Peyer's patch (tissue), 4 donors: ENCODE data around the gene MAPK9. TPM values are rescaled to one million over a fixed set of nuclear protein-coding genes. Genes with fewer than 3 reads are reported as not detected.

Source experiments
- DNase-seq, 3 donors: peaks; one replicate each; pipeline ENCODE4 v3.0.0-alpha.2; 2017 to 2019
- H3K27ac ChIP-seq, 4 donors: fragments of 200-600 bp; sonication (generic); one replicate each; pipeline ENCODE4 v1.5.1; 2016 to 2019
- H3K27me3 ChIP-seq, 2 donors: fragments of 200-600 bp; sonication (generic); one replicate each; pipeline ENCODE4 v1.5.1; 2019
- H3K36me3 ChIP-seq, 3 donors: fragments of 200-600 bp; sonication (generic); one replicate each; pipeline ENCODE4 v1.5.1; 2016 to 2019
- H3K4me1 ChIP-seq, 4 donors: fragments of 200-600 bp; sonication (generic); one replicate each; pipeline ENCODE4 v1.5.1; 2016 to 2019
- H3K4me3 ChIP-seq, 4 donors: fragments of 200-600 bp; sonication (generic); 1 replicate in 3 of 4; 2 replicates in 1 of 4; pipeline ENCODE4 v1.5.1; 2016 to 2019; ENCODE audit warnings: mild to moderate bottlenecking in 1 of 4
- H3K9me3 ChIP-seq, 4 donors: fragments of 200-600 bp; sonication (generic); one replicate each; pipeline ENCODE4 v1.5.1; 2016 to 2019; ENCODE audit warnings: mild to moderate bottlenecking in 1 of 4
- CTCF ChIP-seq, 6 experiments: fragments of 450-650 bp in 4 of 6; fragments of 200-600 bp in 2 of 6; sonication (generic) in 1 of 6; IDR thresholded peaks; one replicate each; pipeline ENCODE4 v1.5.1; 2017 to 2019; ENCODE audit warnings: antibody characterized with exemption in 6 of 6, mild to moderate bottlenecking in 3 of 6, moderate library complexity in 1 of 6
- POLR2A ChIP-seq, 2 donors: fragments of 450-650 bp; IDR thresholded peaks; one replicate each; pipeline ENCODE4 v1.5.1; 2017; ENCODE audit warnings: antibody characterized with exemption in 2 of 2, mild to moderate bottlenecking in 2 of 2, moderate library complexity in 2 of 2
- total RNA-seq, 4 donors: library from RNA; depleted of rRNA; stranded (reverse); fragments of >200 nt; gene quantifications; one replicate each; pipeline ENCODE4 v1.1.0, GENCODE V29; 2016

The MAPK9 gene
- total RNA-seq, 4 donors from 2014 or later: 25.1 to 31.3 (median 28.8) TPM

GRCh38 chr5:180251887-180252286 lies 40.0 kb downstream of the MAPK9 start:
- Histone ChIP-seq H3K27ac (no peak overlapping the region), H3K4me3 (no peak overlapping the region), H3K36me3 (peaks cover 0 to 82% (median 0%) of the 10 kb centered on the region in 3 donors), H3K4me1 (no peaks in the 10 kb centered on the region), H3K27me3 (no peaks in the 10 kb centered on the region), H3K9me3 (peaks cover 0 to 84% (median 32%) of the 10 kb centered on the region in 4 donors)
- TF ChIP-seq POLR2A (IDR thresholded peaks at IDR 0.05) (no peak), CTCF (IDR thresholded peaks at IDR 0.05) (no peak)
- DNase-seq: no peak

GRCh38 chr5:180251141-180251540 lies 40.7 kb downstream of the MAPK9 start:
- H3K9me3 ChIP-seq: peaks cover 0 to 76% (median 28%) of the 10 kb centered on the region in 4 donors
- H3K4me1 ChIP-seq: no peaks in the 10 kb centered on the region
- no peak for TF ChIP-seq POLR2A (IDR thresholded peaks at IDR 0.05)
- no peak for TF ChIP-seq CTCF (IDR thresholded peaks at IDR 0.05)
- DNase-seq: no peak
- peaks cover 0 to 79% (median 0%) of the 10 kb centered on the region in 3 donors for H3K36me3 ChIP-seq
- H3K27ac ChIP-seq: no peak overlapping the region
- H3K27me3 ChIP-seq: no peaks in the 10 kb centered on the region
- H3K4me3 ChIP-seq: no peak overlapping the region

GRCh38 chr5:180250329-180250728 lies 41.6 kb downstream of the MAPK9 start:
- no peak for DNase-seq
- Histone ChIP-seq H3K4me3 (no peak overlapping the region), H3K9me3 (peaks cover 0 to 68% (median 25%) of the 10 kb centered on the region in 4 donors), H3K27me3 (no peaks in the 10 kb centered on the region), H3K27ac (no peak overlapping the region), H3K4me1 (no peaks in the 10 kb centered on the region), H3K36me3 (peaks cover 0 to 77% (median 0%) of the 10 kb centered on the region in 3 donors)
- TF ChIP-seq POLR2A (IDR thresholded peaks at IDR 0.05) (no peak), CTCF (IDR thresholded peaks at IDR 0.05) (no peak)

GRCh38 chr5:180241600-180241999 lies 50.3 kb downstream of the MAPK9 start:
- no peaks in the 10 kb centered on the region for H3K9me3 ChIP-seq
- peaks cover 0 to 79% (median 0%) of the 10 kb centered on the region in 3 donors for H3K36me3 ChIP-seq
- no peak for TF ChIP-seq POLR2A (IDR thresholded peaks at IDR 0.05)
- TF ChIP-seq CTCF (IDR thresholded peaks at IDR 0.05): no peak

GRCh38 chr5:180238631-180239030 lies 53.3 kb downstream of the MAPK9 start:
- Histone ChIP-seq H3K4me3 (no peak overlapping the region), H3K36me3 (peaks cover 0 to 88% (median 5%) of the 10 kb centered on the region in 3 donors), H3K9me3 (no peaks in the 10 kb centered on the region), H3K4me1 (no peaks in the 10 kb centered on the region), H3K27ac (no peak overlapping the region), H3K27me3 (no peaks in the 10 kb centered on the region)
- TF ChIP-seq POLR2A (IDR thresholded peaks at IDR 0.05) (no peak), CTCF (IDR thresholded peaks at IDR 0.05) (no peak)
- DNase-seq: no peak

More at GRCh38 chr5:180241600-180241999, 50.3 kb downstream of the MAPK9 start:
- Histone ChIP-seq H3K4me1 (no peaks in the 10 kb centered on the region), H3K4me3 (no peak overlapping the region), H3K27me3 (no peaks in the 10 kb centered on the region), H3K27ac (no peak overlapping the region)
- DNase-seq: no peak

GRCh38 chr5:180235846-180236245 lies 56.0 kb downstream of the MAPK9 start:
- H3K27me3 ChIP-seq: no peaks in the 10 kb centered on the region
- no peak overlapping the region for H3K27ac ChIP-seq
- no peaks in the 10 kb centered on the region for H3K4me1 ChIP-seq
- DNase-seq: no peak
- no peak overlapping the region for H3K4me3 ChIP-seq
- peaks cover 0 to 3% (median 0%) of the 10 kb centered on the region in 4 donors for H3K9me3 ChIP-seq
- H3K36me3 ChIP-seq: peaks cover 0 to 71% (median 5%) of the 10 kb centered on the region in 3 donors
- TF ChIP-seq POLR2A (IDR thresholded peaks at IDR 0.05): no peak
- no peak for TF ChIP-seq CTCF (IDR thresholded peaks at IDR 0.05)
